H9 (cell line): ENCODE measurements around the gene CLVS2. TPM values are rescaled to one million over a fixed set of nuclear protein-coding genes. Genes with fewer than 3 reads are reported as not detected.

ENCODE experiments used
- DNase-seq: peaks from one replicate; pipeline ENCODE4 v3.0.0-alpha.2; 2017
- H2AFZ ChIP-seq: one replicate; pipeline ENCODE4 v1.6.1; 2013; ENCODE audit warnings: mild to moderate bottlenecking, low read length, control low read depth, moderate library complexity
- H2AK5ac ChIP-seq: 2 replicates; pipeline ENCODE4 v1.6.1; 2013; ENCODE audit warnings: low read length, control low read depth, mixed read lengths; ENCODE audit not compliant: insufficient read length
- H2BK120ac ChIP-seq: one replicate; pipeline ENCODE4 v1.6.1; 2013; ENCODE audit warnings: low read depth, mild to moderate bottlenecking, low read length, control low read depth, inconsistent platforms; ENCODE audit not compliant: poor library complexity, severe bottlenecking
- H2BK12ac ChIP-seq: 2 replicates; pipeline ENCODE4 v1.6.1; 2013; ENCODE audit warnings: low read length, control low read depth, mixed read lengths, low read depth; ENCODE audit not compliant: insufficient read length
- H2BK15ac ChIP-seq: 2 replicates; pipeline ENCODE4 v1.6.1; 2013; ENCODE audit warnings: low read depth, low read length, control low read depth
- H2BK20ac ChIP-seq: one replicate; pipeline ENCODE4 v1.6.1; 2013; ENCODE audit warnings: low read depth, mild to moderate bottlenecking, low read length, control low read depth, inconsistent platforms; ENCODE audit not compliant: poor library complexity, severe bottlenecking
- H2BK5ac ChIP-seq: 2 replicates; pipeline ENCODE4 v1.6.1; 2013; ENCODE audit warnings: low read length, control low read depth, mixed read lengths; ENCODE audit not compliant: insufficient read length
- H3K14ac ChIP-seq: 2 replicates; pipeline ENCODE4 v1.6.1; 2013; ENCODE audit warnings: low read length, control low read depth; ENCODE audit not compliant: insufficient read depth
- H3K18ac ChIP-seq: 2 replicates; pipeline ENCODE4 v1.6.1; 2013; ENCODE audit warnings: low read depth, mild to moderate bottlenecking, mixed read lengths, low read length, control low read depth; ENCODE audit not compliant: insufficient read length
- H3K23ac ChIP-seq: 2 replicates; pipeline ENCODE4 v1.6.1; 2013; ENCODE audit warnings: low read length, control low read depth, mixed read lengths, low read depth; ENCODE audit not compliant: insufficient read length
- H3K23me2 ChIP-seq: 2 replicates; pipeline ENCODE4 v1.6.1; 2013; ENCODE audit warnings: low read depth, mild to moderate bottlenecking, mixed read lengths, low read length, control low read depth; ENCODE audit not compliant: insufficient read length, poor library complexity, severe bottlenecking
- H3K27ac ChIP-seq: 2 replicates; pipeline ENCODE4 v1.5.1; 2013; ENCODE audit warnings: low read length, control low read depth, mixed read lengths, low read depth; ENCODE audit not compliant: insufficient read length
- H3K27me3 ChIP-seq: 2 replicates; pipeline ENCODE4 v1.6.1; 2013; ENCODE audit warnings: low read length, control low read depth, inconsistent platforms; ENCODE audit not compliant: insufficient read depth
- H3K4ac ChIP-seq: 2 replicates; pipeline ENCODE4 v1.6.1; 2013; ENCODE audit warnings: low read depth, mild to moderate bottlenecking, control low read depth, inconsistent platforms, low read length, moderate library complexity
- H3K4me1 ChIP-seq: 2 replicates; pipeline ENCODE4 v1.6.1; 2013; ENCODE audit warnings: low read length, control low read depth, inconsistent platforms; ENCODE audit not compliant: insufficient read depth
- H3K4me2 ChIP-seq: 2 replicates; pipeline ENCODE4 v1.6.1; 2013; ENCODE audit warnings: low read length, control low read depth, mixed read lengths; ENCODE audit not compliant: insufficient read length, insufficient read depth
- H3K56ac ChIP-seq: 2 replicates; pipeline ENCODE4 v1.6.1; 2013; ENCODE audit warnings: low read depth, mild to moderate bottlenecking, mixed read lengths, low read length, control low read depth; ENCODE audit not compliant: insufficient read length
- H3K79me1 ChIP-seq: 2 replicates; pipeline ENCODE4 v1.6.1; 2013; ENCODE audit warnings: low read depth, mild to moderate bottlenecking, moderate library complexity, low read length, control low read depth, inconsistent platforms; ENCODE audit not compliant: insufficient read depth, poor library complexity, severe bottlenecking
- H3K79me2 ChIP-seq: 2 replicates; pipeline ENCODE4 v1.6.1; 2013; ENCODE audit warnings: low read length, control low read depth, inconsistent platforms; ENCODE audit not compliant: insufficient read depth
- H3K9ac ChIP-seq: 2 replicates; pipeline ENCODE4 v1.6.1; 2013; ENCODE audit warnings: low read length, control low read depth, mixed read lengths; ENCODE audit not compliant: insufficient read length; ENCODE audit errors: extremely low read depth
- H3K9me3 ChIP-seq: one replicate; pipeline ENCODE4 v1.6.1; 2013; ENCODE audit warnings: low read depth, low read length, inconsistent platforms; ENCODE audit not compliant: control insufficient read depth
- H3T11ph ChIP-seq: one replicate; pipeline ENCODE4 v1.6.1; 2013; ENCODE audit warnings: mild to moderate bottlenecking, low read length, control low read depth, inconsistent platforms
- H4K20me1 ChIP-seq: one replicate; pipeline ENCODE4 v1.6.1; 2013; ENCODE audit not compliant: control insufficient read depth, insufficient read length, insufficient read depth
- H4K5ac ChIP-seq: 2 replicates; pipeline ENCODE4 v1.6.1; 2013; ENCODE audit warnings: low read depth, mild to moderate bottlenecking, mixed read lengths, low read length, control low read depth; ENCODE audit not compliant: insufficient read length
- H4K8ac ChIP-seq: replicated peaks from 2 replicates; pipeline ENCODE4 v1.6.1; 2013; ENCODE audit warnings: low read length, control low read depth, mixed read lengths, low read depth; ENCODE audit not compliant: insufficient read length
- H4K91ac ChIP-seq: 2 replicates; pipeline ENCODE4 v1.6.1; 2013; ENCODE audit warnings: low read depth, mild to moderate bottlenecking, moderate library complexity, mixed read lengths, low read length, control low read depth; ENCODE audit not compliant: insufficient read length
- H3K27ac Mint-ChIP-seq, 3 experiments: 2 replicates in 2 of 3; 3 replicates in 1 of 3; pipeline ENCODE4 v1.8.0; 2020 to 2021; ENCODE audit warnings: mixed read lengths in 3 of 3, mild to moderate bottlenecking in 1 of 3, moderate library complexity in 1 of 3
- H3K27me3 Mint-ChIP-seq: 2 replicates; pipeline ENCODE4 v1.8.0; 2021; ENCODE audit warnings: low read depth, mild to moderate bottlenecking, moderate library complexity, mixed read lengths
- H3K36me3 Mint-ChIP-seq, 3 experiments: 2 replicates in 2 of 3; 3 replicates in 1 of 3; pipeline ENCODE4 v1.8.0; 2020 to 2021; ENCODE audit warnings: low read depth in 3 of 3, mixed read lengths in 3 of 3; ENCODE audit not compliant: insufficient read depth in 1 of 3
- H3K4me1 Mint-ChIP-seq, 2 experiments: 2 replicates each; pipeline ENCODE4 v1.8.0; 2020; ENCODE audit warnings: mixed read lengths in 2 of 2
- H3K4me3 Mint-ChIP-seq, 2 experiments: 2 replicates in 1 of 2; 3 replicates in 1 of 2; pipeline ENCODE4 v1.8.0; 2020 to 2021; ENCODE audit warnings: mild to moderate bottlenecking in 2 of 2, mixed read lengths in 2 of 2, moderate library complexity in 1 of 2
- H3K9me3 Mint-ChIP-seq, 2 experiments: 2 replicates in 1 of 2; 3 replicates in 1 of 2; pipeline ENCODE4 v1.8.0; 2020; ENCODE audit warnings: mild to moderate bottlenecking in 2 of 2, mixed read lengths in 2 of 2, moderate library complexity in 1 of 2
- WGBS: extraction: QIAGEN DNeasy Blood & Tissue Kit; methylation state at CpG from one replicate; pipeline ENCODE4 v1.1.7; 2013; ENCODE audit warnings: missing lambda C conversion rate, low lambda C conversion rate, mixed read lengths; ENCODE audit not compliant: insufficient read length; ENCODE audit errors: extremely low coverage; 5-methylcytosine and 5-hydroxymethylcytosine counted together
- total RNA-seq: library from RNA; stranded (reverse); gene quantifications from 2 replicates; pipeline ENCODE4 v1.2.1, GENCODE V29; 2021
- TF ChIP-seq, protein P1 (sequence below): fragments of 200-600 bp; sonication (generic); conservative IDR thresholded peaks from 3 replicates; pipeline ENCODE4 v1.8.0; 2021; ENCODE audit warnings: antibody characterized with exemption, mild to moderate bottlenecking

The CLVS2 gene
- total RNA-seq, 1 experiment from 2014 or later: 0.26 TPM

- H2BK15ac ChIP-seq: no peak overlapping the region
- H3K4me2 ChIP-seq: no peak overlapping the region
- no peak overlapping the region for H2BK5ac ChIP-seq
- H3K27ac ChIP-seq: no peak overlapping the region
- H3K9me3 ChIP-seq: no peaks in the 10 kb centered on the region
- DNase-seq: no peak
- H3K4me1 ChIP-seq: no peaks in the 10 kb centered on the region
- H3K27me3 ChIP-seq: no peaks in the 10 kb centered on the region
- no peak overlapping the region for H3K56ac ChIP-seq
- H3K18ac ChIP-seq: no peak overlapping the region
- no peak overlapping the region for H4K91ac ChIP-seq
- H3K4me1 Mint-ChIP-seq: no peaks in the 10 kb centered on the region
- H3K14ac ChIP-seq: no peak overlapping the region
- no peak overlapping the region; a peak in 1 of 7 replicates for H3K27ac Mint-ChIP-seq
- H4K5ac ChIP-seq: no peak overlapping the region
- H2BK20ac ChIP-seq: no peak overlapping the region
- H2BK120ac ChIP-seq: no peak overlapping the region
- no peak overlapping the region for H2BK12ac ChIP-seq
- H3K4me3 Mint-ChIP-seq: no peak overlapping the region
- H3K4ac ChIP-seq: no peak overlapping the region
- WGBS: no CpG with 5 or more reads among the region's 7 CpGs
- H4K8ac ChIP-seq: no peak overlapping the region
- H3K79me1 ChIP-seq: no peaks in the 10 kb centered on the region
- no peaks in the 10 kb centered on the region for H3K36me3 Mint-ChIP-seq
- peaks cover 0 to 3% of the 10 kb centered on the region in 2 experiments; a peak in 1 of 5 replicates for H3K9me3 Mint-ChIP-seq
- no peak overlapping the region for H3T11ph ChIP-seq
- no peaks in the 10 kb centered on the region for H3K79me2 ChIP-seq
- H3K27me3 Mint-ChIP-seq: no peaks in the 10 kb centered on the region; the same call in 1 of the 2 replicates
- TF ChIP-seq, protein P1, sequence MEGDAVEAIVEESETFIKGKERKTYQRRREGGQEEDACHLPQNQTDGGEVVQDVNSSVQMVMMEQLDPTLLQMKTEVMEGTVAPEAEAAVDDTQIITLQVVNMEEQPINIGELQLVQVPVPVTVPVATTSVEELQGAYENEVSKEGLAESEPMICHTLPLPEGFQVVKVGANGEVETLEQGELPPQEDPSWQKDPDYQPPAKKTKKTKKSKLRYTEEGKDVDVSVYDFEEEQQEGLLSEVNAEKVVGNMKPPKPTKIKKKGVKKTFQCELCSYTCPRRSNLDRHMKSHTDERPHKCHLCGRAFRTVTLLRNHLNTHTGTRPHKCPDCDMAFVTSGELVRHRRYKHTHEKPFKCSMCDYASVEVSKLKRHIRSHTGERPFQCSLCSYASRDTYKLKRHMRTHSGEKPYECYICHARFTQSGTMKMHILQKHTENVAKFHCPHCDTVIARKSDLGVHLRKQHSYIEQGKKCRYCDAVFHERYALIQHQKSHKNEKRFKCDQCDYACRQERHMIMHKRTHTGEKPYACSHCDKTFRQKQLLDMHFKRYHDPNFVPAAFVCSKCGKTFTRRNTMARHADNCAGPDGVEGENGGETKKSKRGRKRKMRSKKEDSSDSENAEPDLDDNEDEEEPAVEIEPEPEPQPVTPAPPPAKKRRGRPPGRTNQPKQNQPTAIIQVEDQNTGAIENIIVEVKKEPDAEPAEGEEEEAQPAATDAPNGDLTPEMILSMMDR: no peak
- no peak overlapping the region for H3K9ac ChIP-seq
- no peak overlapping the region for H2AFZ ChIP-seq
- H3K23me2 ChIP-seq: no peaks in the 10 kb centered on the region
- H4K20me1 ChIP-seq: no peaks in the 10 kb centered on the region
- no peak overlapping the region for H3K23ac ChIP-seq
- no peak overlapping the region for H2AK5ac ChIP-seq
Measured at GRCh38 chr6:123116370-123116769, 120.3 kb downstream of the CLVS2 start.
